Measurements from ENCODE around the gene BCKDHA. TPM values are rescaled to one million over a fixed set of nuclear protein-coding genes. Genes with fewer than 3 reads are reported as not detected.

The BCKDHA gene
- total RNA-seq: 10 to 100 TPM; 12.1 to 17.8 TPM
- polyA plus RNA-seq (ENCODE audit: insufficient read length in 6 of 6): 10 to 100 TPM; 30.0 to 35.4 (median 32.4) TPM
- long read RNA-seq, donor 1, transcript BCKDHA-201 (9 exons, 2,103 nt): major isoform, 28 of 63 reads
- long read RNA-seq, donor 1, partial matches to known transcripts: 8 of 63 reads
- long read RNA-seq, donor 1, other reads (novel, unspliced or antisense): 26 of 63 reads
- long read RNA-seq, donor 2, transcript BCKDHA-201 (9 exons, 2,103 nt): major isoform, 18 of 18 reads
- long read RNA-seq, donor 2, partial matches to known transcripts: 0 of 18 reads
- long read RNA-seq, donor 2, other reads (novel, unspliced or antisense): 0 of 18 reads
- long read RNA-seq, donor 3, transcript BCKDHA-201 (9 exons, 2,103 nt): major isoform, 15 of 15 reads
- long read RNA-seq, donor 3, partial matches to known transcripts: 0 of 15 reads
- long read RNA-seq, donor 3, other reads (novel, unspliced or antisense): 0 of 15 reads
- long read RNA-seq, donor 4, transcript BCKDHA-201 (9 exons, 2,103 nt): major isoform, 28 of 35 reads
- long read RNA-seq, donor 4, partial matches to known transcripts: 3 of 35 reads
- long read RNA-seq, donor 4, other reads (novel, unspliced or antisense): 4 of 35 reads
- long read RNA-seq, donor 5, transcript BCKDHA-201 (9 exons, 2,103 nt): major isoform, 17 of 17 reads
- long read RNA-seq, donor 5, partial matches to known transcripts: 0 of 17 reads
- long read RNA-seq, donor 5, other reads (novel, unspliced or antisense): 0 of 17 reads
- long read RNA-seq, donor 6, transcript BCKDHA-201 (9 exons, 2,103 nt): major isoform, 20 of 20 reads
- long read RNA-seq, donor 6, partial matches to known transcripts: 0 of 20 reads
- long read RNA-seq, donor 6, other reads (novel, unspliced or antisense): 0 of 20 reads
- long read RNA-seq, donor 7, partial matches to known transcripts: 0 of 3 reads
- long read RNA-seq, donor 7, other reads (novel, unspliced or antisense): 0 of 3 reads
- long read RNA-seq, donor 8, transcript BCKDHA-201 (9 exons, 2,103 nt): major isoform, 15 of 15 reads
- long read RNA-seq, donor 8, partial matches to known transcripts: 0 of 15 reads
- long read RNA-seq, donor 8, other reads (novel, unspliced or antisense): 0 of 15 reads
- long read RNA-seq, donor 9: 0 reads
- long read RNA-seq, donor 10, transcript BCKDHA-201 (9 exons, 2,103 nt): major isoform, 70 of 83 reads
- long read RNA-seq, donor 10, partial matches to known transcripts: 4 of 83 reads
- long read RNA-seq, donor 10, other reads (novel, unspliced or antisense): 9 of 83 reads
- long read RNA-seq, donor 11: 0 reads
- long read RNA-seq, donor 12, transcript BCKDHA-201 (9 exons, 2,103 nt): major isoform, 12 of 26 reads
- long read RNA-seq, donor 12, partial matches to known transcripts: 0 of 26 reads
- long read RNA-seq, donor 12, other reads (novel, unspliced or antisense): 14 of 26 reads

GRCh38 chr19:41397086-41398049 is at the start of gene BCKDHA, which contains the start of gene EXOSC5:
Gene BCKDHA (plus strand): TSS chr19:41397818. CDS start chr19:41397828, 10 bp downstream.
Gene EXOSC5 (minus strand): TSS chr19:41397359. CDS start chr19:41397328, 31 bp downstream.
- Histone ChIP-seq H3K27me3 (no peaks in the 10 kb centered on the region), H3K9me3 (no peaks in the 10 kb centered on the region), H3K4me3 (peak within 1 kb of the TSS; percentile 84 to 94), H3K4me1 (peaks cover 13 to 63% of the 10 kb centered on the region in 2 donors), H3K36me3 (peaks cover 0 to 5% of the 10 kb centered on the region in 2 donors), H3K27ac (peak within 1 kb of the TSS; percentile 86 to 93)
- DNase-seq (peak; percentile 99 to 100 (median 100)), ATAC-seq (peak; percentile 98)
- intact Hi-C loops (cut with DNase I): no loop called here
- TF ChIP-seq CTCF (IDR thresholded peaks at IDR 0.05): no peak

- Histone ChIP-seq H3K27me3 (no peaks in the 10 kb centered on the region), H3K4me3 (peak overlapping the region; percentile 91 to 97), H3K27ac (peak overlapping the region; percentile 36 to 90), H3K36me3 (peaks cover 0 to 25% of the 10 kb centered on the region in 2 donors), H3K4me1 (peaks cover 5 to 54% of the 10 kb centered on the region in 2 donors), H3K9me3 (no peaks in the 10 kb centered on the region)
- TF ChIP-seq CTCF (IDR thresholded peaks at IDR 0.05): no peak
- DNase-seq (no peak), ATAC-seq (no peak)
- intact Hi-C loops (cut with DNase I): no loop called here
Measured at GRCh38 chr19:41350735-41351338, 46.8 kb upstream of the BCKDHA start.

GRCh38 chr19:41351339-41352245 is 46.0 kb upstream of the BCKDHA start:
- ATAC-seq (peak; percentile 70), DNase-seq (peak in 2 of 4 donors; percentile 82 to 95)
- Histone ChIP-seq H3K4me3 (peak overlapping the region; percentile 91 to 97), H3K9me3 (no peaks in the 10 kb centered on the region), H3K4me1 (peaks cover 5 to 60% of the 10 kb centered on the region in 2 donors), H3K27ac (peak overlapping the region; percentile 83 to 90), H3K27me3 (no peaks in the 10 kb centered on the region), H3K36me3 (peaks cover 0 to 18% of the 10 kb centered on the region in 2 donors)
- TF ChIP-seq CTCF (IDR thresholded peaks at IDR 0.05): no peak
- intact Hi-C loops (cut with DNase I): no loop called here

Data from left lung (tissue), 14 donors.